GM12878 (cell line): Measurements from ENCODE around the gene HERC5.

Source experiments
- ATF2 ChIP-seq: IDR thresholded peaks from 2 replicates; pipeline ENCODE4 v1.6.1; 2012; ENCODE audit warnings: low read length, inconsistent platforms
- CBX5 ChIP-seq: sonication (generic); IDR thresholded peaks from 2 replicates; pipeline ENCODE4 v1.6.1; 2016; ENCODE audit warnings: low read depth, moderate library complexity, mild to moderate bottlenecking, inconsistent platforms
- CREB1 ChIP-seq: IDR thresholded peaks from 2 replicates; pipeline ENCODE4 v1.6.1; 2012; ENCODE audit warnings: low read depth, mild to moderate bottlenecking, inconsistent platforms
- CTCF ChIP-seq, 3 experiments: IDR thresholded peaks in 2 of 3; conservative IDR thresholded peaks in 1 of 3; 2 replicates each; pipeline ENCODE4 v1.5.1; 2011; ENCODE audit warnings: low read depth in 3 of 3, low read length in 3 of 3, mild to moderate bottlenecking in 3 of 3, control low read depth in 2 of 3, moderate library complexity in 2 of 3, inconsistent platforms in 1 of 3, mixed read lengths in 1 of 3; ENCODE audit not compliant: control insufficient read depth in 2 of 3, insufficient read depth in 1 of 3; ENCODE audit errors: extremely low read depth in 1 of 3
- EZH2 ChIP-seq: IDR thresholded peaks from 2 replicates; pipeline ENCODE4 v1.6.1; 2012; ENCODE audit warnings: low read depth, mild to moderate bottlenecking, control low read depth, inconsistent platforms, low read length, borderline replicate concordance; ENCODE audit not compliant: control insufficient read depth
- IRF5 ChIP-seq: fragments of 450-650 bp; IDR thresholded peaks from 2 replicates; pipeline ENCODE4 v1.6.1; 2017; ENCODE audit warnings: borderline replicate concordance
- MAX ChIP-seq: IDR thresholded peaks from 2 replicates; pipeline ENCODE4 v1.6.1; 2012; ENCODE audit warnings: low read depth, low read length, improper control_type of control experiment
- MYC ChIP-seq: IDR thresholded peaks from 2 replicates; pipeline ENCODE4 v1.6.1; 2011; ENCODE audit warnings: mild to moderate bottlenecking, low read length, moderate library complexity, inconsistent platforms; ENCODE audit not compliant: insufficient read depth, insufficient replicate concordance, insufficient read length, severe bottlenecking
- NFYB ChIP-seq: IDR thresholded peaks from 2 replicates; pipeline ENCODE4 v1.6.1; 2011; ENCODE audit warnings: low read depth, mild to moderate bottlenecking, low read length, improper control_type of control experiment, moderate library complexity; ENCODE audit not compliant: insufficient read depth
- NRF1 ChIP-seq: conservative IDR thresholded peaks from 2 replicates; pipeline ENCODE4 v1.6.1; 2011; ENCODE audit warnings: mild to moderate bottlenecking, low read depth, low read length, improper control_type of control experiment
- PRDM15 ChIP-seq: fragments of 450-650 bp; formaldehyde crosslinking; IDR thresholded peaks from 2 replicates; pipeline ENCODE4 v1.4.0; 2020; ENCODE audit warnings: mild to moderate bottlenecking, moderate library complexity
- REST ChIP-seq: IDR thresholded peaks from 2 replicates; pipeline ENCODE4 v1.6.1; 2012; ENCODE audit warnings: mild to moderate bottlenecking, low read depth, low read length
- RFX5 ChIP-seq: IDR thresholded peaks from 2 replicates; pipeline ENCODE4 v1.6.1; 2011; ENCODE audit warnings: low read depth, low read length, improper control_type of control experiment
- SMAD1 ChIP-seq: fragments of 450-650 bp; IDR thresholded peaks from 2 replicates; pipeline ENCODE4 v1.6.1; 2018; ENCODE audit warnings: mild to moderate bottlenecking, low read depth; ENCODE audit not compliant: partially characterized antibody

- TF ChIP-seq CTCF (IDR thresholded peaks at IDR 0.05 in 2 of 3, conservative IDR thresholded peaks at IDR 0.05 in 1 of 3; ENCODE audit: control insufficient read depth in 2 of 3, extremely low read depth in 1 of 3, insufficient read depth in 1 of 3, low read depth in 3 of 3, low read length in 3 of 3): no peak
- no peak for TF ChIP-seq ATF2
- no peak for TF ChIP-seq PRDM15 (CRISPR knock-in tag)
- no peak for TF ChIP-seq CREB1
- no peak for TF ChIP-seq IRF5
- no peak for TF ChIP-seq NRF1
- no peak for TF ChIP-seq NFYB
- no peak for TF ChIP-seq MAX
- no peak for TF ChIP-seq REST
- no peak for TF ChIP-seq SMAD1
- TF ChIP-seq MYC: no peak
- TF ChIP-seq EZH2: no peak
- TF ChIP-seq RFX5: no peak
- TF ChIP-seq CBX5: no peak
Measured at GRCh38 chr4:88467392-88467791, 10.5 kb downstream of the HERC5 start.
